Endodermal cell (in vitro differentiated cells): ENCODE data around the gene ARNT2. TPM values are rescaled to one million over a fixed set of nuclear protein-coding genes. Genes with fewer than 3 reads are reported as not detected.

ENCODE experiments used
- DNase-seq: peaks from one replicate; pipeline ENCODE4 v3.0.0-alpha.2; 2017
- H3K27ac ChIP-seq: 2 replicates; pipeline ENCODE4 v1.5.1; 2013; ENCODE audit warnings: mild to moderate bottlenecking, low read depth, low read length, moderate library complexity
- H3K27me3 ChIP-seq: 2 replicates; pipeline ENCODE4 v1.6.1; 2013; ENCODE audit warnings: mild to moderate bottlenecking, low read length, moderate library complexity; ENCODE audit not compliant: insufficient read depth, control insufficient read depth, poor library complexity, severe bottlenecking
- H3K36me3 ChIP-seq: 2 replicates; pipeline ENCODE4 v1.7.0; 2013; ENCODE audit warnings: mild to moderate bottlenecking, low read length, moderate library complexity; ENCODE audit not compliant: control insufficient read depth, insufficient read depth
- H3K4me1 ChIP-seq: one replicate; pipeline ENCODE4 v1.7.0; 2013; ENCODE audit warnings: low read length; ENCODE audit not compliant: control insufficient read depth, insufficient read depth
- H3K4me3 ChIP-seq: 2 replicates; pipeline ENCODE4 v1.5.1; 2013; ENCODE audit warnings: mild to moderate bottlenecking, low read length, moderate library complexity
- H3K9ac ChIP-seq: 2 replicates; pipeline ENCODE4 v1.6.1; 2013; ENCODE audit warnings: mild to moderate bottlenecking, low read length, moderate library complexity; ENCODE audit not compliant: poor library complexity, severe bottlenecking; ENCODE audit errors: extremely low read depth
- H3K9me3 ChIP-seq: 2 replicates; pipeline ENCODE4 v1.6.1; 2013; ENCODE audit warnings: mild to moderate bottlenecking, low read length, moderate library complexity; ENCODE audit not compliant: control insufficient read depth
- H3K27ac Mint-ChIP-seq: 2 replicates; pipeline ENCODE4 v1.8.0; 2020; ENCODE audit warnings: mixed read lengths
- H3K27me3 Mint-ChIP-seq: 2 replicates; pipeline ENCODE4 v1.8.0; 2021; ENCODE audit warnings: mild to moderate bottlenecking, mixed read lengths; ENCODE audit not compliant: insufficient read depth
- H3K36me3 Mint-ChIP-seq: 2 replicates; pipeline ENCODE4 v1.8.0; 2020; ENCODE audit warnings: low read depth, mixed read lengths
- H3K4me1 Mint-ChIP-seq: 2 replicates; pipeline ENCODE4 v1.8.0; 2020; ENCODE audit warnings: mixed read lengths
- H3K4me3 Mint-ChIP-seq: 2 replicates; pipeline ENCODE4 v1.8.0; 2020; ENCODE audit warnings: mild to moderate bottlenecking, moderate library complexity, mixed read lengths
- H3K9me3 Mint-ChIP-seq: 2 replicates; pipeline ENCODE4 v1.8.0; 2020; ENCODE audit warnings: mild to moderate bottlenecking, mixed read lengths
- WGBS, 2 experiments: methylation state at CpG; one replicate each; pipeline versions ENCODE4 v1.1.5 to v1.1.7; 2013; ENCODE audit warnings: missing lambda C conversion rate in 2 of 2, mixed read lengths in 1 of 2; ENCODE audit not compliant: insufficient coverage in 1 of 2, insufficient read length in 1 of 2; 5-methylcytosine and 5-hydroxymethylcytosine counted together
- total RNA-seq, 2 donors: library from RNA; stranded (reverse); fragmentation: NEBNext Ultra II Directional in 1 of 2; extraction: Animal tissue kit (Norgen Biotek cat#: 25700) in 1 of 2; gene quantifications; 2 replicates in 1 of 2; 3 replicates in 1 of 2; pipeline ENCODE4 v1.2.1, GENCODE V29; 2021
- TF ChIP-seq, protein P1 (sequence below): fragments of 200-600 bp; sonication (generic); conservative IDR thresholded peaks from 2 replicates; pipeline ENCODE4 v1.5.0; 2021; ENCODE audit warnings: antibody characterized with exemption, mild to moderate bottlenecking

ARNT2 gene
- total RNA-seq, 2 donors from 2014 or later: 8.0 to 15.9 TPM

- TF ChIP-seq, protein P1, sequence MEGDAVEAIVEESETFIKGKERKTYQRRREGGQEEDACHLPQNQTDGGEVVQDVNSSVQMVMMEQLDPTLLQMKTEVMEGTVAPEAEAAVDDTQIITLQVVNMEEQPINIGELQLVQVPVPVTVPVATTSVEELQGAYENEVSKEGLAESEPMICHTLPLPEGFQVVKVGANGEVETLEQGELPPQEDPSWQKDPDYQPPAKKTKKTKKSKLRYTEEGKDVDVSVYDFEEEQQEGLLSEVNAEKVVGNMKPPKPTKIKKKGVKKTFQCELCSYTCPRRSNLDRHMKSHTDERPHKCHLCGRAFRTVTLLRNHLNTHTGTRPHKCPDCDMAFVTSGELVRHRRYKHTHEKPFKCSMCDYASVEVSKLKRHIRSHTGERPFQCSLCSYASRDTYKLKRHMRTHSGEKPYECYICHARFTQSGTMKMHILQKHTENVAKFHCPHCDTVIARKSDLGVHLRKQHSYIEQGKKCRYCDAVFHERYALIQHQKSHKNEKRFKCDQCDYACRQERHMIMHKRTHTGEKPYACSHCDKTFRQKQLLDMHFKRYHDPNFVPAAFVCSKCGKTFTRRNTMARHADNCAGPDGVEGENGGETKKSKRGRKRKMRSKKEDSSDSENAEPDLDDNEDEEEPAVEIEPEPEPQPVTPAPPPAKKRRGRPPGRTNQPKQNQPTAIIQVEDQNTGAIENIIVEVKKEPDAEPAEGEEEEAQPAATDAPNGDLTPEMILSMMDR: no peak
- DNase-seq: peak; percentile 80
- peaks cover 60% of the 10 kb centered on the region for H3K27me3 Mint-ChIP-seq
- no peaks in the 10 kb centered on the region for H3K9me3 Mint-ChIP-seq
- H3K36me3 ChIP-seq: no peaks in the 10 kb centered on the region
- no peak overlapping the region for H3K27ac Mint-ChIP-seq
- no peaks in the 10 kb centered on the region for H3K4me1 ChIP-seq
- H3K9ac ChIP-seq: peak overlapping the region; percentile 36
- WGBS, 2 experiments: 5 to 8% methylated on average over 21 to 30 of the region's 30 CpGs
- H3K4me1 Mint-ChIP-seq: peaks cover 10% of the 10 kb centered on the region
- peak overlapping the region; percentile 67 for H3K4me3 Mint-ChIP-seq
- peak overlapping the region; percentile 85 for H3K27ac ChIP-seq
- H3K9me3 ChIP-seq: no peaks in the 10 kb centered on the region
- peaks cover 33% of the 10 kb centered on the region for H3K27me3 ChIP-seq
- H3K36me3 Mint-ChIP-seq: no peaks in the 10 kb centered on the region
- H3K4me3 ChIP-seq: peak overlapping the region; percentile 67
Measured at GRCh38 chr15:80403712-80404056, 498 bp upstream of the ARNT2 start.

GRCh38 chr15:80404761-80405553, 775 bp downstream of the ARNT2 start:
- WGBS, 2 experiments: 8 to 17% methylated on average over 7 to 33 of the region's 33 CpGs
- peak overlapping the region; percentile 75 for H3K4me3 ChIP-seq
- peak overlapping the region; percentile 71 for H3K27ac ChIP-seq
- TF ChIP-seq, protein P1: no peak
- H3K9ac ChIP-seq: no peak overlapping the region
- Mint-ChIP-seq H3K27me3 (peaks cover 56% of the 10 kb centered on the region), H3K36me3 (no peaks in the 10 kb centered on the region), H3K4me1 (peaks cover 10% of the 10 kb centered on the region), H3K4me3 (peak overlapping the region; percentile 67), H3K27ac (peak overlapping the region; percentile 84), H3K9me3 (no peaks in the 10 kb centered on the region)
- H3K36me3 ChIP-seq: no peaks in the 10 kb centered on the region
- peak; percentile 81 for DNase-seq
- H3K4me1 ChIP-seq: no peaks in the 10 kb centered on the region
- H3K27me3 ChIP-seq: peaks cover 33% of the 10 kb centered on the region
- H3K9me3 ChIP-seq: no peaks in the 10 kb centered on the region

GRCh38 chr15:80405554-80405850, 1.3 kb downstream of the ARNT2 start:
- Mint-ChIP-seq H3K4me3 (peak overlapping the region; percentile 67), H3K27me3 (peaks cover 56% of the 10 kb centered on the region), H3K27ac (no peak overlapping the region), H3K9me3 (no peaks in the 10 kb centered on the region), H3K4me1 (peaks cover 10% of the 10 kb centered on the region), H3K36me3 (no peaks in the 10 kb centered on the region)
- peaks cover 33% of the 10 kb centered on the region for H3K27me3 ChIP-seq
- no peak overlapping the region for H3K9ac ChIP-seq
- no peak overlapping the region for H3K27ac ChIP-seq
- 75 to 82% methylated on average over 4 of the region's 4 CpGs for WGBS, 2 experiments
- H3K9me3 ChIP-seq: no peaks in the 10 kb centered on the region
- H3K4me1 ChIP-seq: no peaks in the 10 kb centered on the region
- no peak for DNase-seq
- no peaks in the 10 kb centered on the region for H3K36me3 ChIP-seq
- TF ChIP-seq, protein P1: no peak
- H3K4me3 ChIP-seq: no peak overlapping the region
